Activated naive CD4-positive, alpha-beta T cell treated with anti-CD3 and anti-CD28 coated beads, Interleukin-2, amount 50 U/mL, for 72 hours (primary cell): Measurements from ENCODE around the gene LMTK2. TPM values are rescaled to one million over a fixed set of nuclear protein-coding genes. Genes with fewer than 3 reads are reported as not detected.
"Not testable (repeated sequence)": the region's sequence is repeated elsewhere in the genome, so short reads cannot be mapped to it uniquely, and the experiment has no call there.

Experiments
- ATAC-seq, 2 donors: fragments of 150-1000 bp; cut with Tn5 transposase; 2 replicates each; pipeline ENCODE4 v1.10.0; 2021; ENCODE audit warnings: mild to moderate bottlenecking in 2 of 2, moderate library complexity in 2 of 2
- DNase-seq, 2 donors: peaks; one replicate each; pipeline ENCODE4 v3.0.0; 2021 to 2022; ENCODE audit warnings: low spot score in 2 of 2
- H3K27ac Mint-ChIP-seq, 2 donors: one replicate each; pipeline ENCODE4 v1.8.0; 2022; ENCODE audit warnings: mild to moderate bottlenecking in 2 of 2, mixed read lengths in 2 of 2
- H3K36me3 Mint-ChIP-seq, 2 donors: one replicate each; pipeline ENCODE4 v1.8.0; 2022; ENCODE audit warnings: mixed read lengths in 2 of 2
- H3K9me3 Mint-ChIP-seq, 2 donors: one replicate each; pipeline ENCODE4 v1.8.0; 2022; ENCODE audit warnings: mixed read lengths in 2 of 2
- total RNA-seq, 2 donors: library from RNA; stranded (reverse); gene quantifications; one replicate each; pipeline ENCODE4 v1.2.3, GENCODE V29; 2022

The LMTK2 gene
- total RNA-seq, 2 donors from 2014 or later = 10.8 to 14.9 TPM

DNA sequence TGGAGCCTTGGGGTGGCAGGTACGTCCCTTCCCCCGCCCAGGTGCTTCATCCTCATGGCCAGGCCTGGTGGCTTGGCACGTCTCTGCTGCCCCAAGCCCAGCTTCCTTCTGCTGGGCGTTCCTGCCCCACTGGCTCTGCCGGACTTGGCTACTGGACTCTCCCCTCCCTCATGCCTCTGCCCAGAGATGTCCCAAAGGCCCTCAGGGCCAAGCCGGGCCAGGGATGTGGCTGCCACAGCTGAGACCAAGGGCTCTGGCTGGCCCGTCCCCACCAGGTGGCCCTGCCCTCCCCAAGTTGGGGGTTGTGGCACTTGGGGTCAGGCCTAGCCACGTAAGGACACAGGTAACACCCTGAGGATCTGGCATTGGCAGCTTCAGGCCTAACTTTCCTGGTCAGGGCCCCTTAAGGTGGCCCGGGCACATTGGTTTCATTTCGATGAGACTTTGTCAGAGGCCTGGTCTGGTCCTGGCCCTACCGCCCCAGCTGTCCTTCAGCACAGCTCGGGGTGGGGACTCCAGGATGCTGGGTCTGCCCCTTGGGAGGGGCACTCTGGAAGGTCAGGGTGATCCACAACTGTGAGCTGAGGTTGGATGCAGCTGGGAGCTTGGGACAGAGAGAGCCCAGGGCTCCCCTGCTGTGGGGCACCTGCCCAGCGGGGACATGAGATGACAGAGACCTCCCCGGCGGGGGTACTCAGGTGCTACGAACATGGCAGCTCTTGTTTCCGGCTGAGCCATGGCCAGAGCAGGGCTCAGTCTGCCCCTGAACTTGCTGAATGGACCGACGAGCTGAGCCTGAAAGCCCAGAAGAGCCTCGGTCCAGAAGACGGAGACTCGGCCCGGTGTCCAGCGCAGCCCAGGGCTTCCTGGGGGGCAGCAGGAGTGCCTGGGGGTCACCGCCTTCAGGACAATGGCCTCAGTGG lies 107.5 kb downstream of the LMTK2 start:
- Mint-ChIP-seq H3K36me3 (no peaks in the 10 kb centered on the region), H3K9me3 (no peaks in the 10 kb centered on the region), H3K27ac (peak overlapping the region in 1 of 2 donors; percentile 35)
- DNase-seq (no peak), ATAC-seq (peak in 1 of 2 donors; percentile 2)

- no peak for DNase-seq
- no peak for ATAC-seq
- no peaks in the 10 kb centered on the region for H3K9me3 Mint-ChIP-seq
- no peak overlapping the region for H3K27ac Mint-ChIP-seq
- H3K36me3 Mint-ChIP-seq = no peaks in the 10 kb centered on the region
Observed at GRCh38 chr7:98214811-98215321, 108.2 kb downstream of the LMTK2 start.

DNA sequence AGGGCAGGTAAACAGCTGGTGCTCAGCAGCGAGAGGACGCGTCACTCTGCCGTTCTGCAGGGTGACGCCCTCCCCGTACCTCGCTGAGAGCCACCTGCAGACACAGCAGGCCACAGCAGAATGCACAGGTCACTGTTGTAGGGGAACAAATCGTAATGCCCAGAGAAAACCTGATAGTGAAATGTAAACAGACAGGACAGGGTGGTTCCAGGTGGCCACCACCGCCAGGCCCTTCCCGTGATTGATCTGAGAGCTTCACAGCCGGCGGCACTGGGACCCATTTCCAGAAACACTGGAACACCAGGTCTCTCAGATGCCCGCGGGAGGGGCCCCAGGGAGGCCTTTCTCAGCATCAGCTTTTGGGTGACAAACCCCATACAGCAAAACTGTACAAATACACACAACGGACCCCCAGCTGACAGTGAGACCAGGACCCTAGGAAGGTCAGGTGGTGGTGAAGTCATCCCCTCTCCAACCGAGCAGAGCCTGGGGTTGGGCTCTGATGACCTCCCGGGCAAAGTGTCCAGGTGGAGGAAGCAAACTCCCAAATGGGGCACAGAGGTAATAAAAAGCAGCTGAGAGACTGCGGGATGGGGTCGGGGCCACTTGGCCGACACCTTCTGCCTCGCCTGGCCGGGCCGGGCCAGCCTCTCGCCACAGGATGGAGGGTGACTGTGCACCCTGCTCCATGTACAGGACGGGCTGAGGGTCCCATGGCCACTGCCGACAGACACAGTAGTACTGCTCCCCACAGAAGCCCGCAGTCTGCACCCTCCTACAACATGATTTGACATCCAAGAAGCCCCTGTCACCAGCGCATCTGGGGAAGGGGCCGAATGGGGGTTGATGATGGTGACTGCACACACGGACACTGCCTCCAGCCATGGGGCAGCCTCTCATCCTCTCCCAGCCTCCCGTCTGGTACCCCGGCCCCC lies 109.2 kb downstream of the LMTK2 start:
- Mint-ChIP-seq H3K27ac (peak overlapping the region; percentile 35 to 60), H3K36me3 (no peaks in the 10 kb centered on the region)
- no peak for ATAC-seq

DNA sequence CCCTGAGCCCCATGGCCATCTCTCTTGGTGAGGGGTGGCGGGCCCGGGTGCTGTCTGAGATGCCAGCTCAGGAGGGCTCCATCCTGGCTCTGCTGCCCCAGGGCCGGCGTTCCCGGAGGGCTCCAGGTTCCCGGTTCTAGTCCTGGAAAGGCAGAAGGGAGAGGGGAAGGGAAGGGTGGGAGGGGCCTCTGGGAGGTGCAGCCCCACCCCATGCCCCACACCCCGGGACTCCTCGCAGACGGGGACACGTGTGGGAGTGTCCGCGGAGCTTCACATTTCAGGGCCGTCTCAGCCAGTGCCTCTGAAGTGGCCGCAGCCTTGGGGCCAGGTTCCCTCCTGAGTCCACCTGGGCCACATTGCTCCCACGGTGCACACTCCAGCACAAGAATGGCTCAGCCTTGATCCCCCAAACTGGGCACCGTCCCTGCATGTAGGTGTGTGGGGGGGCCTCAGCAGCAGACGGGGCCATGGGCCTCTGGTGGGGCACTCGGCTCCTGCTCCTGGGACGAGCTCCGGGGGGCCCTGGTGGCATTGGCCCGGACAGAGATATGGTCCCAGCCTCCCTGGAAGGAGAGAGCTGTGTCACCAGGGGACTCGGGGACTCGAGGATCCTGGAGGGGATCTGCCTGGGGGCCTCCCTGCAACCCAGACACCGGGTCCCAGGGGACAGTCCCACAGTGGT lies 110.4 kb downstream of the LMTK2 start:
- H3K36me3 Mint-ChIP-seq = no peaks in the 10 kb centered on the region
- peak overlapping the region in 1 of 2 donors; percentile 74 for H3K27ac Mint-ChIP-seq
- no peaks in the 10 kb centered on the region for H3K9me3 Mint-ChIP-seq
- ATAC-seq (no peak), DNase-seq (no peak)

More for the DNA sequence above, 109.2 kb downstream of the LMTK2 start:
- no peaks in the 10 kb centered on the region for H3K9me3 Mint-ChIP-seq
- no peak for DNase-seq

DNA sequence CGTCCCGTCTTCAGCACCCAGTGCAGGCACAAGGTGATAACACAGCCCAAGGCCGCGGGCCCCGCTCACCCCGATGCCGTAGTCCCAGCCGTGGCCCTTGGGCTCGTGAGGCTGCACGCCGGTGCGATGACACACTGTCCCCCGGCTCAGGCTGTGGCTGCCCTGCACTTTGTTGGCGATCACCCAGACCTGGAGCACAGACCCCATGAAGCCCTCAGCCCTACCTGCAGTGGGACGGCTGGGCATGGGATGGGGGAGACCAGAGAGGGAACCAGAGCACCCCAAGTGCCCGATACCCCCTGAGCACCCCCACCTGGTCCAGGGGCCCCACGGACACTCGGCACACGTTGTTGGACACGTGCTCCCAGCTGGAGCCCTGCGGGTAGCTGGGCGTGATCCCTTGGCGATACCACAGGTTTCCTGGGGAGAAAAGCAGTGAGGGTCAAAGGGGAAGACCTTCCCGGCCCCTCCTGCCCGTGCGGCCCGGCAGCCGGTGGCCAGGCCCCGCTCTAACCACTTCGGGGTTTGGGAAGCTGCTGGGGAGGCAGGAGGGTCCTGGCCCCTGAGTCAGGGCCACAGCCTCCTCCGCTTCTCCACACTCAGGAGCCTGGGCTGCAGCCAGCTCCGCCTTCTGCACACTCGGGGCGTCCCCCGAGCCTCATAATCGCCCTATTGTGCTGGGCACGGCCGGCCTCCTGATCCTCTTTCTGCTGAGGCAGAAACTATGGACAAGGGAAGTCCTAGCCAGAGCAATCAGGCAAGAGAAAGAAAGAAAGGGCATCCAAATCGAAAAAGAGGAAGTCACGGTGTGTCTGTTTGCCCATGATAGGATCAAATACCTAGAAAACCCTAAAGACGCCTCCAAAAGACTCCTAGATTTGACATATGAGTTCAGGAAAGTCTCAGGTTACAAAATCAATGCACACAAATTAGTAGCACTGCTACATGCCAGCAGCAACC lies 111.2 kb downstream of the LMTK2 start:
- peak overlapping the region in 1 of 2 donors; percentile 77 for H3K27ac Mint-ChIP-seq
- ATAC-seq (no peak), DNase-seq (no peak)
- H3K36me3 Mint-ChIP-seq = no peaks in the 10 kb centered on the region
- H3K9me3 Mint-ChIP-seq = no peaks in the 10 kb centered on the region

DNA sequence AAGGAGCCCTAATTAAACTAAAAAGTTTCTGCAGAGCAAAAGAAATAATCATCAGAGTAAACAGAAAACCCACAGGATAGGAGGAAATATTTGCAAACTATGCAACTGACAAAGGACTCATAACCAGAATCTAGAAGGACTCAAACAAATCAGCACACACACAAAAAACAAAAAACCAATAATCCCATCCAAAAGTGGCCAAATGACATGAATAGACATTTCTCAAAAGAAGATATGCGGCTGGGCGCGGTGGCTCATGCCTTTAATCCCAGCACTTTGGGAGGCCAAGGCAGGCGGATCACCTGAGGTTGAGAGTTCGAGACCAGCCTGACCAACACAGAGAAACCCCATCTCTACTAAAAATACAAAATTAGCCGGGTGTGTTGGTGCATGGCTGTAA lies 112.7 kb downstream of the LMTK2 start:
- not testable (repeated sequence) for ATAC-seq, DNase-seq, H3K36me3 Mint-ChIP-seq, H3K27ac Mint-ChIP-seq, H3K9me3 Mint-ChIP-seq

GRCh38 chr7:98221611-98222532 lies 115.2 kb downstream of the LMTK2 start:
- H3K27ac Mint-ChIP-seq = no peak overlapping the region
- no peaks in the 10 kb centered on the region for H3K36me3 Mint-ChIP-seq
- no peak for DNase-seq
- H3K9me3 Mint-ChIP-seq = no peaks in the 10 kb centered on the region
- ATAC-seq = no peak

DNA sequence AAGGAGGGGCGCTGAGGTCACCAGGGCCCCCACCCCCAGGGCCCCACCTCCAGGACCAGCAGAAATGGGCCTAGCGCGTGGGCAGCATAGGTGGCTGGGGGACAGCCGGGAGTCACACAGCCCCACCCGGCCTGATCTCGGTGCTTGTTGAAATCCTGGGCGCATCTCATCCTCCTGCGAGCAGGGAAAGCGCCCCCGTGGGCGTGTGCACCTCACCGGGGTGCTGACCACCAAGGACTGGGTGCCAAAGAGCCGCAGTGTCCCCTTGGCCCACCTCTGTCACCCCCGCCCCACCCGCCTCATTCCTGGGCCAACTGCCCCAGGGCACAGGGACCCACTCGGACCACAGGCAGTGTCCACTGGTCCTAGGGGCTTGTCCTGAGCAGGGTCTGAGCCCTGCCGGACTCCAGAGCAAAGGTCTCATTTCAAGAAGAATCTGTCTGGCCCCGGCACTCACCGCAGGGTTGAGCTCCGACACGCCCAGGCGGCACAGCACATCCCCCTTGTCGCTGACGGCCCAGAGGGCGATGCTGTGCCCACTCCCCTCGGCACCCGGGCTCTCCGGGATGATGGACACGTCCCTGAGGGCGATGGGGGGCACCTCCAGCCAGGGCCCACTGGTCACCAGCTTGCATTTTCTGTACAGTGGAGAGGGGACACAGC lies 116.0 kb downstream of the LMTK2 start:
- ATAC-seq (no peak), DNase-seq (no peak)
- H3K36me3 Mint-ChIP-seq = no peaks in the 10 kb centered on the region
- no peaks in the 10 kb centered on the region for H3K9me3 Mint-ChIP-seq
- no peak overlapping the region for H3K27ac Mint-ChIP-seq

GRCh38 chr7:98223351-98223897 lies 116.8 kb downstream of the LMTK2 start:
- DNase-seq (no peak), ATAC-seq (no peak)
- no peaks in the 10 kb centered on the region for H3K9me3 Mint-ChIP-seq
- no peak overlapping the region for H3K27ac Mint-ChIP-seq
- no peaks in the 10 kb centered on the region for H3K36me3 Mint-ChIP-seq

GRCh38 chr7:98223898-98224700 lies 117.4 kb downstream of the LMTK2 start:
- no peaks in the 10 kb centered on the region for H3K36me3 Mint-ChIP-seq
- DNase-seq = no peak
- no peaks in the 10 kb centered on the region for H3K9me3 Mint-ChIP-seq
- H3K27ac Mint-ChIP-seq = no peak overlapping the region
- no peak for ATAC-seq

DNA sequence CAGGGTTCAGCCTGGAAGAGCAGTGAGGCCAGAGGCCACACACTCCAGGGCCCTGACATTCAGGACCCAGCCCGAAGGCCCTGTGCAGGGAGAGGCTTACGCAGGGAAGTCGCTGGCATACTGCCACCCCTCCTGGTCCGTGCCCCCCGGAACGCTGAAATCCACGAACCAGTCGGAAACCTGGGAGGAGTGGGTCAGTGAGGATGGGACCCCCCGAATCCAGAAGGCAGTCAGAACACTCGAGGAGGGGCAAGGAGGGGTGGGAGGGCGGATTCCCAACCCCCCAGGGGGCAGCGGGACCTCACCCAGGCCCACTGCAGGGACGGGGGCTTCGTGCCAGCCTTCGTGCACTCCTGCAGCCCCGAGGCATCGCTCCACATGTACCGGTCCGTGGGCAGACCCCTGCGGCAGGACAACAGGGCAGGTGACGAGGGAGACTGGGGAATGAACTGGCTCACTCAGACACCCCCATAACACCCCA lies 118.1 kb downstream of the LMTK2 start:
- Mint-ChIP-seq H3K9me3 (no peaks in the 10 kb centered on the region), H3K36me3 (no peaks in the 10 kb centered on the region), H3K27ac (no peak overlapping the region)
- ATAC-seq (no peak), DNase-seq (no peak)

GRCh38 chr7:98225913-98226614 lies 119.4 kb downstream of the LMTK2 start:
- Mint-ChIP-seq H3K36me3 (no peaks in the 10 kb centered on the region), H3K27ac (peak overlapping the region; percentile 37 to 70), H3K9me3 (no peaks in the 10 kb centered on the region)
- no peak for ATAC-seq
- DNase-seq = no peak

- no peaks in the 10 kb centered on the region for H3K36me3 Mint-ChIP-seq
- no peak for ATAC-seq
- no peak for DNase-seq
Observed at GRCh38 chr7:98227939-98228338, 121.3 kb downstream of the LMTK2 start.

More at GRCh38 chr7:98227939-98228338, 121.3 kb downstream of the LMTK2 start:
- H3K27ac Mint-ChIP-seq = no peak overlapping the region
- no peaks in the 10 kb centered on the region for H3K9me3 Mint-ChIP-seq
